NCI-H510A (cell line): ENCODE results near the gene PTK6.

Experiments
- DNase-seq: peaks from one replicate; lab custom pipeline; 2025; lab: John Stamatoyannopoulos, UW

The PTK6 gene

DNA sequence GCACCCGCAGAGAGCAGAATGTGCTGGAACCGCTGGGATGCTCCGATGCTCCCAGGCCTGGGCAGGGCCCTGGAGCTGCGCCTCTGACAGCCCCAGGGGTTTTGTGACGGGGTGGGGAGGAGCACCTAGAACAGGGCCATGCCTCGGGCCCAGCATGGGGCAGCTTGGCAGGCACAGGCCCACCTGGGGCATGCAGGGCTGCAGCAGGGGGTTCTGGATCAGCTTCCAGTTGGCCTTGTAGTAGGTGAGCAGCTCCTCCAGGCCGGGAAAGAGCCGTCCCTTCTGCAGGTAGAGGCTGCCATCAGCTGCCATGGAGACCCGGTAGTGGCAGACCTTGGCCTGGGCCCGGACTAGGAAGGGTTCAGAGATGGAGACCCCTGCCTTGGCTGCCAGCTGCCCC is 6.0 kb upstream of the PTK6 start:
- DNase-seq: no peak

DNA sequence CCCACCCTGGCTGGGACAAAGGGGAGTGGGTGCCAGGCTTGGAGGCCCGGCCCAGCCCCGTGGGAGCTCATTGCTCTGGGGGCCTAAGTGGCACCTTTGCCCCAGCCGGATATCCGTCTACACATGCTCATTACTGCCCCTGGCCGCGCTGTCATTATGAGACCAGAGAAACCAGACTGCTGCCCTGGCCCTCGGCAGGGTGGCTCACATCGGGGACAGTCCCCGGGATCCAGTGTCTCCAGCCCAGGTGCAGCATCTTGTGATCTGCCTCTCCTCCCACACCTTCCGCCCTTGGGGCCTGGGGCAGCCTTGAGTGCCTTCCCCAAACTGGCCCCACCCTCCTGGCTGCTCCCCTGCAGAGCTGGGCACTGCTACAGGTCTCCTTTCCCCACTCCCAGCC is 5.5 kb upstream of the PTK6 start:
- no peak for DNase-seq

DNA sequence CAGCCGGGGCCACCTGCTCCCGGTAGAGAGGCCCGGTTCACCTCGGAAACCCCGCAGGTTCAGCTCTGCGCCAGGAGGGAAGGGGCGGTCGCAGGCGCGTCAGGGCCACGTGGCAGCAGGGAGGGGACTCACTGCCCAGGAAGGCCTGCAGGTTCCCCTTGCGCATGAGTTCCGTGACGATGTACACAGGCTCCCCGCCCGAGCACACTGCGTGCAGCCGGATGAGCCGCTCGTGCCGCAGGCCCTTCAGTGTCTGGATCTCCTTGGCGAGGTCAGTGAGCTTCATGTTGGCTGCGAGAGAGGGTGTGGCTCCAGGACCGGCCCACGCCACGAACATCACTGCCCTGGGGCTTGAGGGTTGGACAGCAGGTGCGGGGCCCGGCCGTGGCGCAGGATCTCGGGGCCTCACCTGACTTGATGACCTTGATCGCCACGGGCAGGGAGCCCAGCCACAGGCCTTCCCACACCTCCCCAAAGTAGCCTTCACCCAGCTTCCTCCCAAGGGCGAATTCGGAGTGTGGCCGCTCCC is 4.9 kb upstream of the PTK6 start:
- no peak for DNase-seq

DNA sequence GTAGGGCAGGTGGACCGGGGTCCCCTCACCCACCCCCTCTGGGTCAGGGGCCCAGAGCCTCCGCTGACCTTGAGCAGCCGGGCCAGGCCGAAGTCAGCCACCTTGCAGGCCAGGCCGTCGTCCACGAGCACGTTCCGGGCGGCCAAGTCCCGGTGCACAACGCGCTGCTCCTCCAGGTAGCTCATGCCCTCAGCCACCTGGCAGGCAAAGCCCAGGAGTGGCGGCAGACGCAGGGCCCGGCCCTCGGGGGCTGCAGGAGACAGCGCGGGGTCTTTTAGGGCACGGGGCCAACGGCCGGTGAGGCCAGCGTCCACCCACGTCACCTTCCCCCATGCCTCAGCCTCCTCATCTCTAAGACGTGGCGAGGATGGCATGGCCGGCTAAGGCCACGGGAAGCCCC is 4.2 kb upstream of the PTK6 start:
- DNase-seq: no peak

DNA sequence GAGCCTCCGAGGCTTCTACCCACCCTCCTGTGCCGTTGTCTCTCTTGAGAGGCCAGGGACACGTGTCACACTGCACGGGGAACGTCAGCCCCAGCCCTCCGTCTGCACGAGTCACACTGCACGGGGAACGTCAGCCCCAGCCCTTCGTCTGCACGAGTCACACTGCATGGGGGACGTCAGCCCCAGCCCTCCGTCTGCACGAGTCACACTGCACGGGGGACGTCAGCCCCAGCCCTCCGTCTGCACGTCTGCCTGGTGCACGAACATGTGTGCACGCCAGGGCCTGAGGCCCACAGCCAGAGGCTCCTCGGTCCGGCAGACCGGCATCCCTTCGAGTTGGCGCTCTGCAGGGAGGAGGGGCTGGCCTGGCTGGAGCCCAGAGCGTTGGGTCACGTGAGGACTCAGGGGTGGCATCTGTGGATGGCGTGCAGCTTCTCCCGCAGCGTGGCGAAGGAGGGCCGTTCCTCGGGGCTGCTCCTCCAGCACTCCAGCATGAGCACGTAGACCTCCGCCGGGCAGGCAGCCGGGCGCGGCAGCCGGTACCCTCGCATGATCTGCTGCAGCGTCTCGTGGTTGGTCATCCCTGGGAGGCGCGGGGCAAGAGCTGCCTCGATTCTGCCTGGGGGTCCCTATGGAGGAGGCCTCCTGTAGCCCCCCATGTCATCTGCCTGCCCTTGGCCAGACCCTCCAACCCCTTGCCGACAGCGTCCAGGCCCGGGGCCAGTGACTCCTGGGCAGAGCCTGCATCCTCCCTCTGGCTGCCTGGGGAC is 3.4 kb upstream of the PTK6 start:
- no peak for DNase-seq

DNA sequence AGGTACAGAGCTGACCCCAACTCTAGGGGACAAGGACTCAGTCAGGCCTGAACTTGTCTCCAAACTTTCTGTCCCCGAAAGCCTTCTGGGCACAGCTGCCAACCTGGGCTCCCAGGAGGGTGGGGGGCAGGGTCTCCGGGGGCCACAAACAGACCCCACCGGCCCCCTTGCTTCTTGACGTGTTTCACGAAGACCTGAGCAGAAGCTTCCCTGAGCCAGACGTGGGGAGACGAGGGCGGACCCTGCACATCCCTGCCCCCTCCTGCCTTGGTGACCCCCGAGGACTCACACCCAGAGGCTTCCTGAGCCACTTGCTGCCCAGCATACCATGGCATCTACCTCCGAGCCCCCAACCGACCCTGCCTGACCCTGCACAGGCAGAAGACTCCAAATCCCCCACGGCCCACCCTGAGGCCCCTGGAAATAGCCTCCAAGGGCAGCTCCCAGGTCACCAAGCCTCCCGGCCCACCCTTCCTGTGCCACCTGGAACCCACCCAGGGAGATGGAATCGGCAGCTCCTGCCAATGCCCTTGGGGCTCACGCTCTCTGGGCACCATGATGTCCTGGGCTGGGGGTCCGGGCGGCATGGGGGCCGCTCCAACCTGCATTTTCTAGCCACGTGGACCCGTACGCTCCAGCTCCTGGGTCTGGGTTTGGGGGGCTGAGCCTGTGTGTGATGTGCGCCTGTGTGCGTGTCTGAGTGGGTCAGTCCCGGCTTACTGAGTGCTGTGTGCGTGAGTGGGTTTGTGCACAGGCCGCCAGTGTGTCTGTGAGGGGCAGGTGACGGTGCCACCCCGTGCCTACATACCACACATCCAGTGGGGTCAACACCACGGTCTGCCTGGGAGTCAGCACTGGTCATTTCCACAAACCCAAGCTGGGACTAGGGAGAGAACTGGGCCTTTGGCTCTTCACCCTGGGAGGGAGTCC is 2.5 kb upstream of the PTK6 start:
- DNase-seq: no peak

DNA sequence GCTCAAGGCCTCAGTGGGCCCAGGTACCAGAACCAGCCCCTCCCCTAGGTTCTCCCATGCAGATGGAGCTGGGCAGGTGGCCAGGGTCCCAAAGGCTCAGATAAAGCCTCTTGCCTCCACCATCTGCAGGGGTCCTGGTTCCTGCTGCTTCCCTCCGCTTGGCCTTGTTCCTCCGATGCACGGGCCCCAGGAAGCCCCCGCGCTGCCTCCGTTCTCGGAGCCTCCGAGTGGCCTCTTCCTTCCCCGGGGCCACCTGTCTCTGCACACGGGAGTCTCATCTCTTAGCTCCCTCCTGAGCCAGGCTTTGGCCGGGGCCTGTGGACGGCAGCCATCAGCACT is 1.9 kb upstream of the PTK6 start:
- DNase-seq: no peak

DNA sequence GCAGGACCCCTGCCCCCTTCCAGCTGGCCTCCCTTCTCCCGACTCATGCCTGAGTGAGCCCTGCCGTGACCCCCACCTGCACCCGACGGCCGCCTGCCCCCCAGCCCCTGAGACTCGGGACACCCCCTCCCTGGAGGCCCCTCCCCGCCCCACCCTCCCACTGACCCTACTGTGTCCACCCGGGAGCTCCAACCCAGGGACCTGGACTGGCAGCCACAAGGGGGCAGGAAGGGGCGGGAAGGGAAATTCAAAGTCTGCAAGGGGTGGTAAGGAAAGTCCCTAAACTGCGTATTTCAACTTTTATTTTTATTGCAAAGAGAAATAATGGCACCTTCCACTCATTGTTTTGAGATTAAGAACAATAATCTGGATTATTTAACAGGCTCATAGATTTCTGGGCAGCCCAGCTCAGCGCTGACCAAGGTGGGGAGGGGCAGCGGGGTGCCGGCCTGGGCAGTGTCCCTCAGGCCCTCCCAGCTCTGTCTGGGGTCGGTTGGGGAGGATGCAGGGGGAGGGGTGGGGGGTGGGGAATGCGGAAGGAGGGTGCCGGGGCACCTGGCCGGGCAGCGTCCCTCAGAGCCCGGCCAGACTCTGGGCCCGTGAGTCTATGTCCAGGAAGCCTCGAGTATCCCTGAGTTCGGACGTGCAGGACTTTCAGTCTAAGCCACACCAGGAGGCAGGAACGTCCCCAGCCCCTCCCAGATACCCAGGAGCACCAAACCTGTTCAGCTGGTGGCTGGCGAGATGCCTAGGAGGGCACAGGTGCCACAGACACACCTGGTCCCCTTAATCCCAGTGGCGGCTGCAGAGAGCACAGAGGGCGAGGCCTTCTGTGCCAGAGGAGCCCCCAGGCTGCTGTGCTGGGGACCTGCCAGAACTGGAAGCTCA is 1.3 kb upstream of the PTK6 start:
- DNase-seq: peak; percentile 42

DNA sequence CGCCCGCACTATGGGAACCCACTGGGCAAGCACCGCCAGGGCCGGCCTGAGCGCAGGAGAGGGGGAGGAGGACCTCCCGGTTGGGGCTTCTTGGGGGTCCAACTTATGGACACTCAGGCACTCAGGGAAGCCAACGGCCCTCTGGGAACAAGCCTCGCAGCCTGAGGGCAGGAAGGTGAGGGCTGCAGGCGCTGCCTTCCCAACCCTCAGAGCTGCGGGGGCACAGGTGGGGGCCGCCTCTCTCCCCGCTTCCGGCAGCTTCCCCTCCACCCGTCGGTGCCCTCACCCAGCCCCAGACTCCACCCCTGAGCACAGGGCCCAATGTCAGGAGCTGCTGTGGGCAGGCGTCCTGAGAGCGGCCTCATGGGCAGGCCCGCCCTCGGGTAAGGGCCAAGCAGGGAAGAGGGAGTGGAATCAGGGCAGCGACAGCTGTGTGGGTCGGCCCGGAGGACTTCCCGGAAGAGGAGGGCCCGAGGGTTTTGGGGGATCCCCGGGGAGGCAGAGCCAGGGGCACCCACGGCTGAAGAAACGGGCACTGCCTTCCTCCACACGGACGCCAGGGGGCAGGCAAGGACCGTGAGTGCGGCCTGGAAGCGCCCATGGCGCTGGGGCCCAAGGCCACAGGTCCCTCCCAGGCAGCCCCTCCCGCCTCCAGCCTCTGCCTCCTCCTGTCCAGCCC is 488 bp upstream of the PTK6 start:
- DNase-seq: peak; percentile 47

DNA sequence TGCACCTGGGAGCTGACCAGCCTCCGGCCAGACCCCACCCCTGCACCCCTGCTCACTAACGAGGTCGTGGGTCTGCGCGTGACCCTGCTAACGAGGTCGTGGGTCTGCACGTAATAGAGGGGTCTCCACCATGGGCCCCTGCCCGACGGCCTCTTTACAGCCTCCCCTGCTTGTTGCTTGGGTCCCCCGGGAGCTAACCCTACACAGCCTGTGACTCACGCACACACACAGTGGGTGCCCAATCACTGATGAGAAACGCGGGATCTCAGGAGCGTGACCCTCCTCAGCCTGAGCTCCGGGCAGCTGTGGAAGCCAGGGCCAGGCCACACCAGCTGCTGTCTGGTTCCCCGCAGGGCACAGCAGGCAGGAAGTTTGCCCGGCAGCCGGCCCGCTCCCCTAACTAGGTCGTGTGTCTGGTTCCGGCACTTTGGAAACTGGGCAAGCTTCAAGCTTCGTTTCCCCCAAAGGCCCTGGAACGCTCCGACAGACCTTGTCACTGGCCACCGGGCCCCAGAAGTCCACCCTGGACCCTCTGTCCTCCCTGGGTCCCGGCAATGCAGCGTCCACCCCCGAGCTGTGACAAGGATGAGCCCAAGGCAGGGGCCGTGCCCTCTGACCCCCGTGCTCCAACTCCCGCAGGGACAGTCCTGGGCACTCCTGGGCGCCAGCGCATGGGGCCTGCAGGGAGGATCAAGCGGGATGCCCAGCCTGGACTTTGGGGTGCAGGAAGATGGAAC is 767 bp downstream of the PTK6 start:
- DNase-seq: no peak

DNA sequence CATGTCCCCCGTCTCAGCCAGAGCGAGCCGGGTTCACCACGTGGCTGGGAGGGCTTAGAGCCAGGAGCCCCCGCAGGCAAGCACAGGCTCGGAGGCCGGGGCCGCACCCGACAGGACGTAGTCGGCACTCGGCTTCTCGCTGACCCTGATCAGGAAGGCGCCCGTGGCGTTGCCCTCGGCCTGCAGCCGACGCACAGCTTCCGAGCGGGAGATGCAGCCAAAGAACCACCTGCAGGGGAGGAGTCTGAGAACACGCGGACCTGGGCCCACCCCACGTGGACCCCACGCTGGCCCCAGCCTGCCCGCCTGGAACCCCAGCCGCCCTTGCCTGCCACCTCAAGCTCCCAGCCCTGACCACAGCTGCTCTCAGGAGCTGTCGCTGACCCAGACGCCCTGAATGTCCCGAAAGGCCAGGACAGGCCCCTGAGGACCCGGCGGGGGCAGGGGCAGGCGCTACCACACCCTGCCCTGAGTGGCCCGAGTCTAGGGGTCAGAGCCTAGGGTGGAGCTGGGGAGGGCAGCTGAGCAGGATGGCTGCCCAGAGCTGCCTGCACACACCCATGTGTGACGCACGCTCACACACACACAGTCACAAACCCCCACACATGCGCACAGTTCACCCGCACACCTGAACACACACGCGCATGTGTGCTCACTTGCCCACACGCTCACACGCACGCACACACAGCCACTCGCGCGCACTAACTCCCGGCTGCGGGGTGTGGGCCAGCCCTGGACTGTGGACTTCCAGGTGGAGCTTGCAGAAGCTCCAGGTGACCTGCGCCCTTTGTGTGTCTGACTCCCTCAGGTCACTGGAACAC is 2.1 kb downstream of the PTK6 start:
- no peak for DNase-seq

DNA sequence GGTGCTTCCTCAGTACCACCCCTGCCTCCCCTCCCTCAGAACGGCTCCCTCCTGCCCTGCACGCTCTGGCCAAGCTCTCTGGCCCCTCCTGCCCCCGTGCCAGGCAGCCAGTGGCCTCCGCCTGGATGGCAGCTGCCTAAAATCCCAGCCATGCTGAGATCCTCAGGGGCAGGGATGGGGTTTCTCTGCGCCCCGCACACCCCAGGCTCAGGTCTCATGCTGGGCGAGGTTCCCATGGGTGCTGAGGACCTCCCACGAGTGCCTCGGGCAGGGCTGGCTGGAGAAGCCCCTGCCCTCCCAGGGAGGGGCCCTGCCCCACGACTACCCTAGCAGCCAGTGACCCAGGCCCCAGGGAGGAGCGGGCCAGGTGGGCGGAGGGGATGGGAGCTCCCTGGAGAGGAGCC is 2.7 kb downstream of the PTK6 start:
- no peak for DNase-seq

DNA sequence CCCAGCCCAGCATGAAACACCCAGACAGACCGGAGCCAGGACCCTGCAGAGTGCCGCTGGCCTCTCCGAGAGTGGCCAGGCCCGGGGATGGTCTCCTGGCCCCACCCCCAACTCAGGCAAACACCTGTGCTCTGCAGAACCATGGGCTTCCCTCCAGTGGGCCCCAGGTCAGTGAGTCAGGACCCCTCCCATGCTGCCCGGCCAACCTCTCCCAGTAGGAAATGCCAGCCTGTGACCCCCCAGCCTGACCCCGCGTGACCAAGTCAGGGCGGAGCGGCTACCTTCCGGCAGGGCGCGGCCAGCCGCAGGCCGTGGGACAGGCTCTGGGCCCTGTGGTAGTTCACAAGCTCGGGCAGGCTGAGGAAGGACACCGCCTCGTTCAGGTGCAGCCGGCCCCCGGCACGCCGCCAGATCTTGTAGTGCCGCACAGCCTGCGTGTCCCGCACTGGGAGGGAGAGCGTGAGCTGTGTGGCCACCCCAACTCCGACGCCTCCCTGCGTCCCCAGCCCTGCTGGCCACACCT is 3.2 kb downstream of the PTK6 start:
- DNase-seq: no peak

DNA sequence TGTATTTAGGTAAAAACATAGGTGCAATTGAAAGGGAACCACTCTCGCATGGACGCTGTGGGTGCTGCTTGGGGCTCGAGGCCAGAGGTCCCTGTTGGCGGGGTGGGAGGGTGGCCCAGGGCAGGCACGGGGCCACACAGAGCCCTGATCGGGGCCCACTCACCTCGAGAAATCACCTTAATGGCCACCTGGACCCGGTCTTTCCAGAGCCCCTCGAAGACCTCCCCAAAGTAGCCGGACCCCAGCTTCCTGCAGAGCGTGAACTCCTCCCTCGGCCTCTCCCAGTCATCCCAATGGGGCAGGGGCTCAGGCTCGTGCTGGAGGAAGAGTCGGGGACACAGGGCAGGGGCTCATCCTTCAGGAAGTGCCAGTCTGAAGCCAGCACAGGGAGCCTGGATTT is 3.8 kb downstream of the PTK6 start:
- DNase-seq: no peak

DNA sequence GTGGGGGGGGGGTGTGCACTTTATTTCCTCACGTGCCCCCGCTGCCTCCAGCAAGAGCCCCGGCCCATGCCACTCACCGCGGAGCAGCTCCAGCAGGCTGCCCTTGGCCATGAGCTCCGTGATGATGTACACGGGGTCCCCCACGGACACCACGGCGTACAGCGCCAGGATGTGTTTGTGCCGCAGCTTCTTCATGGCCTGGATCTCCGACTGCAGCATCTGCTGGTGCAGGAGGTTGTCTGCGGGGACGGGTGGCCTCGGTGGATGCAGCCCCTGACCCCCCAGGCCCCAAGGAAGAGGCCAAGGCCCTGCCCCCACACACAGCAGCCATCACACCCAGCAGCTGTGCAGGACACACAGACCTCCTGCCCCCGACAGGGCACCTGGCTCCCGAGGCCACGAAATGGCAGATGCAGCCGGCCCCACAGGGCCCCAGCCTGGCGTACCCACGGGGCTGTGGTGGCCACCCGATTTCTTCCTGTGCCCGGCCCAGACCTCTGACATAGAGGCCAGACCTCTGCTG is 4.7 kb downstream of the PTK6 start:
- DNase-seq: no peak

DNA sequence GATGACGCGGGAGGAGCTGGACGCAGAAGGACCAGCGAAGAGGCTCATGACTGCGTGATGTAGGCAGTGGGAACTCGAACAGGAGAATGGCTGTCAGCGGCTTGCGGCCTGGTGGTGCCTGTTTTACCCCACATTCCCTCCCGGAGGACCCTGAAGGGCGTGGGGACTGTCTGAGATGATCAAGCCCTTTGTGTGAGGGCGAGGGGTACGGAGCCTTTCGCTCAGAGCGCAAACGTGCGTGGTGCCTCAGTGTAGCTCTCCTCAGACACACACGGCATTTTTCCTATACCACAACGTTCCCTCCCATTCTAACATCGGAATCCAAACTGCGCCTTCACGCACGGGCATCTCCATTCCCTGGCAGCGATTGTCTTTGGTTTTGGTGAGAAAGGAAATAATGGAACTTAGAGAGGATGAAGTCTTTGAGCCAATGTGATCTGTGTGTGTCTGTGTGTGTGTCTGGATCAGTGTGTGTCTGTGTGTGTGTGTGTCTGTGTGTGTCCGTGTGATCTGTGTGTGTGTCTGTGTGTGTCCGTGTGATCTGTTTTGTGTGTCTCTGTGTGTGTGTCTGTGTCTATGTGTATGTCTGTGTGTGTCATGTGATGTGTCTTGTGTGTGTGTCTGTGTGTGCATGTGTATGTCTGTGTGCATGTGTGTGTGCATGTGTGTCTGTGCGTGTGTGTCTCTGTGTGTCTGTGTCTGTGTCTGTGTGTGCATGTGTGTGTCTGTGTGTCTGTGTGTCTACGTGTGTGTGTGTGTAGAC is 5.3 kb downstream of the PTK6 start:
- DNase-seq: no peak

DNA sequence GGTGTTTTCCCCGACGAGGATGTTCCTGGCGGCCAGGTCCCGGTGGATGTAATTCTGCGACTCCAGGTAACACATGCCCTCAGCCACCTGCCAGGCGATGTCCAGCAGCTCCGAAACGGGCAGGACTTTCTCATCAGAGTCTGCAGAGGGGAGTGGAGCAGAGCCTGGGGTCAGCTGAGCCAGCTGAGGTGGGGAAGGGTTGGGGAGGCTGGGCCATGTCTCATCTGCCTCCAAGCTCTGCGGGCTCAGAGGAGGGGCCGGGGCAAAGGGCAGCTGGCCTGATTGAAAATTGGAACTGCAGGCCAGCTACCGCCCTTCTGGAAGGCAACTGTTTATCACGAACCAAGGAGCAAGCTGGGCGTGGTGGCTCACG is 6.4 kb downstream of the PTK6 start:
- DNase-seq: no peak

DNA sequence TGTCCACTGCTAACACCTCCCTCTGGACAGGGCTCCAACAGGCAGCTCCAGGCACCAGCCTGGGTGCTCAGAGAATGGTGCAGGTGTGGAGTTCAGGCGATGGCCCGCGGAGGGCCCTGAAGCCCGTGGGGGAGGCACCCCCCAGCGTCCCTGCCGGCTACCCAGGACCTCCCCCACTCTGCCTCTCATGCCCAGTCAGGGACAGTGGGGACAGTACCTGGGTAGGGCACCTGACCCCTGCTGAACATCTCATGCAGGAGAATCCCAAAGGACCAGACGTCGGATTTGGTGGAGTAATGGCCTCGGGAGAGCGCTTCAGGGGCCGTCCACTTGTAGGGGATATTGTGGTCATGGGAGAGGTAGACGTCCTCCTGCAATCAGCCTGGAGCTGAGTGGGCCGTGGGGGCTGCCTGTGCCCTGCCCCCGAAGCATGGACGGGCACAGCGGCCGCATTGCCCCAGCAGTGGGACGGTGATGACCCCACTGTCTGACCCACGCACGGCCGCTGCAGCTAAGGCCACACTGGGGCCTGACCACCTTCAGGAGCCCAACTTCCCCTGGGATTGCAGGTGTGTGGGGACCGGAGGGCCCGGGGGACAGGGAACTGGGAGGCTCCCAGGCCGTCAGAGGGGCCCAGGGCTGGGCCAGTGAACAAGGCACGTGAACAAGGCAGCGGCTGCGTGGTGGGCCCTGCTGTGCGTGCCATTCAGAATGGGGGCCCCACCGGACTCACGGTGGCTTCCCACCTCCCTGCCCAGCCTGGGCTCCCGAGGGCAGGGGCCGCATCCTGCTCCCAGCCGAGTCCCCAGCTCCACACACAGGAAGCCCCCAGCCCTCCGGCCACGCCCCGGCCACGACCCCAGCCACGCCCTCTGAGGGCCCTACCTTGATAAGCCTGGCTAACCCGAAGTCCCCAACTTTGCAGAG is 7.1 kb downstream of the PTK6 start:
- no peak for DNase-seq
